ENCODE results near the gene ATP2B1.

GRCh38 chr12:89706986-89707702 is 1.5 kb downstream of the ATP2B1 start:
- TF ChIP-seq EP300 (IDR thresholded peaks at IDR 0.05) (no peak), CTCF (IDR thresholded peaks at IDR 0.05) (no peak), POLR2A (IDR thresholded peaks at IDR 0.05) (no peak), POLR2AphosphoS5 (IDR thresholded peaks at IDR 0.05) (no peak)

Measured in suprapubic skin (tissue), 4 donors.